H1 (cell line): ENCODE results near the gene RGL3.

Source experiments
- CHD1 ChIP-seq: IDR thresholded peaks from 2 replicates; pipeline ENCODE4 v1.6.1; 2012; ENCODE audit warnings: low read depth, low read length, improper control_type of control experiment
- EP300 ChIP-seq, 2 experiments: IDR thresholded peaks; 1 replicate in 1 of 2; 2 replicates in 1 of 2; pipeline ENCODE4 v1.6.1; 2011 to 2012; ENCODE audit warnings: low read depth in 2 of 2, low read length in 2 of 2, mild to moderate bottlenecking in 2 of 2, borderline replicate concordance in 1 of 2, inconsistent platforms in 1 of 2, moderate library complexity in 1 of 2
- MAFK ChIP-seq: IDR thresholded peaks from 2 replicates; pipeline ENCODE4 v1.6.1; 2012; ENCODE audit warnings: low read depth, mild to moderate bottlenecking, improper control_type of control experiment, low read length
- PHF8 ChIP-seq: fragments of 200-600 bp; sonication (generic); conservative IDR thresholded peaks from 2 replicates; pipeline ENCODE4 v1.7.1; 2012; ENCODE audit warnings: low read depth, mild to moderate bottlenecking, inconsistent platforms, low read length, moderate library complexity
- POLR2AphosphoS5 ChIP-seq: IDR thresholded peaks from 2 replicates; pipeline ENCODE4 v1.6.1; 2011; ENCODE audit warnings: low read depth, low read length
- TF ChIP-seq, protein P1 (sequence below): IDR thresholded peaks from 2 replicates; pipeline ENCODE4 v1.6.1; 2011; ENCODE audit warnings: low read depth, mild to moderate bottlenecking, low read length; ENCODE audit not compliant: insufficient read depth
- TF ChIP-seq, protein P2 (sequence below): IDR thresholded peaks from 2 replicates; pipeline ENCODE4 v1.6.1; 2011; ENCODE audit warnings: low read length, improper control_type of control experiment

DNA sequence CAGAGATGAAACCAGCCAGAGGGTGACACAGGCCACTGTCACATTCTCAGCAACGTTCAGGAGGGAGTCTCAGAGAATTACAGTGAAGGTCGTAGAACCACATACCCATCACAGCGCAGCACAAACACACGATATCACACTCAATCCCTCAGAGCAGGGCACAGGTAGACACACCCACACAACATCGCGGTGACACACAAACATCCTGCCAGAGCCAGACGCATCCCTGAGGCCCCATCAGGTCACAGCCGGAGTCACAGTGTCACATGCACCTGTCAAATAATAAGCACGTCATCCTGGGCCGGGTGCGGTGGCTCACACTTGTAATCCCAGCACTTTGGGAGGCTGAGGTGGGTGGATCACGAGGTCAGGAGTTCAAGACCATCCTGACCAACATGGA is 44.3 kb upstream of the RGL3 start:
- TF ChIP-seq POLR2AphosphoS5 = no peak
- no peak for TF ChIP-seq CHD1
- no peak for TF ChIP-seq EP300 (IDR thresholded peaks at IDR 0.05; ENCODE audit: borderline replicate concordance in 1 of 2, low read depth in 2 of 2, low read length in 2 of 2)
- no peak for TF ChIP-seq PHF8
- TF ChIP-seq, protein P1, sequence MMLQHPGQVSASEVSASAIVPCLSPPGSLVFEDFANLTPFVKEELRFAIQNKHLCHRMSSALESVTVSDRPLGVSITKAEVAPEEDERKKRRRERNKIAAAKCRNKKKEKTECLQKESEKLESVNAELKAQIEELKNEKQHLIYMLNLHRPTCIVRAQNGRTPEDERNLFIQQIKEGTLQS = no peak
- TF ChIP-seq MAFK = no peak
- TF ChIP-seq, protein P2, sequence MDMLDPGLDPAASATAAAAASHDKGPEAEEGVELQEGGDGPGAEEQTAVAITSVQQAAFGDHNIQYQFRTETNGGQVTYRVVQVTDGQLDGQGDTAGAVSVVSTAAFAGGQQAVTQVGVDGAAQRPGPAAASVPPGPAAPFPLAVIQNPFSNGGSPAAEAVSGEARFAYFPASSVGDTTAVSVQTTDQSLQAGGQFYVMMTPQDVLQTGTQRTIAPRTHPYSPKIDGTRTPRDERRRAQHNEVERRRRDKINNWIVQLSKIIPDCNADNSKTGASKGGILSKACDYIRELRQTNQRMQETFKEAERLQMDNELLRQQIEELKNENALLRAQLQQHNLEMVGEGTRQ = no peak
